COLO668 (cell line): ENCODE results near the gene PITRM1.
"Not testable (repeated sequence)": the region's sequence is repeated elsewhere in the genome, so short reads cannot be mapped to it uniquely, and the experiment has no call there.

Experiments
- DNase-seq: peaks from one replicate; lab custom pipeline; 2025; ENCODE audit not compliant: unreplicated experiment; lab: John Stamatoyannopoulos, UW

Gene PITRM1, protein sequence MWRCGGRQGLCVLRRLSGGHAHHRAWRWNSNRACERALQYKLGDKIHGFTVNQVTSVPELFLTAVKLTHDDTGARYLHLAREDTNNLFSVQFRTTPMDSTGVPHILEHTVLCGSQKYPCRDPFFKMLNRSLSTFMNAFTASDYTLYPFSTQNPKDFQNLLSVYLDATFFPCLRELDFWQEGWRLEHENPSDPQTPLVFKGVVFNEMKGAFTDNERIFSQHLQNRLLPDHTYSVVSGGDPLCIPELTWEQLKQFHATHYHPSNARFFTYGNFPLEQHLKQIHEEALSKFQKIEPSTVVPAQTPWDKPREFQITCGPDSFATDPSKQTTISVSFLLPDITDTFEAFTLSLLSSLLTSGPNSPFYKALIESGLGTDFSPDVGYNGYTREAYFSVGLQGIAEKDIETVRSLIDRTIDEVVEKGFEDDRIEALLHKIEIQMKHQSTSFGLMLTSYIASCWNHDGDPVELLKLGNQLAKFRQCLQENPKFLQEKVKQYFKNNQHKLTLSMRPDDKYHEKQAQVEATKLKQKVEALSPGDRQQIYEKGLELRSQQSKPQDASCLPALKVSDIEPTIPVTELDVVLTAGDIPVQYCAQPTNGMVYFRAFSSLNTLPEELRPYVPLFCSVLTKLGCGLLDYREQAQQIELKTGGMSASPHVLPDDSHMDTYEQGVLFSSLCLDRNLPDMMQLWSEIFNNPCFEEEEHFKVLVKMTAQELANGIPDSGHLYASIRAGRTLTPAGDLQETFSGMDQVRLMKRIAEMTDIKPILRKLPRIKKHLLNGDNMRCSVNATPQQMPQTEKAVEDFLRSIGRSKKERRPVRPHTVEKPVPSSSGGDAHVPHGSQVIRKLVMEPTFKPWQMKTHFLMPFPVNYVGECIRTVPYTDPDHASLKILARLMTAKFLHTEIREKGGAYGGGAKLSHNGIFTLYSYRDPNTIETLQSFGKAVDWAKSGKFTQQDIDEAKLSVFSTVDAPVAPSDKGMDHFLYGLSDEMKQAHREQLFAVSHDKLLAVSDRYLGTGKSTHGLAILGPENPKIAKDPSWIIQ

DNA sequence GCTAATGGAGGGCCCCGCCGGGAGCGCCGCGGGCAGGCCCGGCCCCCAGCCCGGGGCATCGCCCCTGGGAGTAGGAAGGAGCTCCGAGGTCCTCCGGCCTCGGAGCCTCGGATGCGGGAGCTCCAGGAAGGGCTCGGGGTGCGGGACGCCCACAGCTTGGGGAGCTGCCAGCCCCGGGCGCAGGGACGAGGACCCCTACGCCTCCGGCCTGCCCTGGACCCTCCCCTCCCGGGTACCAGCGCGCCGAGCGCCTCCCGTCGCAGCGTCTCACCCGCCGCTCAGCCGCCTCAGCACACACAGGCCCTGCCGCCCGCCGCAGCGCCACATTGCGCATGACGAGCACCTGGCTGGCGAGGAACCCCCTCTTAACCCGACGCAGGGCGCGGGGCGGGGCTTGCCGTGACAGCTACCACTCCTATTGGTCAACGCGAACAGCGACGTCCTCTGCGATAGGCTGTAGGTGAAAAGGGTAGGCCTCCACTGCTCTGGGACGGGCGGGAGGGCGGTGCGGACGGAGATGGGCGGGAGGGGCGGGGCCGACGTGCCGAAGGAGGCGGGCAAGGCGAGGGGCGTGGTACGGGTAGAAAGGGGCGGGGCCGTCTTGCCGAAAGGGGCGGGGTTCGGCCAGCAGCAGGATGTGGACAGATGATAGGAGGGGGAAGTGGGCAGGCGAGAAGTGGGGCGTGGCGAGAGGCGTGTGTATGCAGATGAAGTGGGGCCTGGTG lies at the start of gene PITRM1:
PITRM1 (minus strand) TSS at position 337 of the 725 bp plus-strand sequence; CDS start at position 327, 10 bp downstream.
- peak; percentile 96 for DNase-seq

GRCh38 chr10:3222068-3222467 lies 49.5 kb upstream of the PITRM1 start:
- DNase-seq = no peak

- not testable (repeated sequence) for DNase-seq
Measured at GRCh38 chr10:3221601-3222000, 49.0 kb upstream of the PITRM1 start.

GRCh38 chr10:3220853-3221252 lies 48.3 kb upstream of the PITRM1 start:
- no peak for DNase-seq

GRCh38 chr10:3219021-3219628 lies 46.5 kb upstream of the PITRM1 start:
- DNase-seq = not testable (repeated sequence)

GRCh38 chr10:3217853-3218252 lies 45.3 kb upstream of the PITRM1 start:
- no peak for DNase-seq

DNA sequence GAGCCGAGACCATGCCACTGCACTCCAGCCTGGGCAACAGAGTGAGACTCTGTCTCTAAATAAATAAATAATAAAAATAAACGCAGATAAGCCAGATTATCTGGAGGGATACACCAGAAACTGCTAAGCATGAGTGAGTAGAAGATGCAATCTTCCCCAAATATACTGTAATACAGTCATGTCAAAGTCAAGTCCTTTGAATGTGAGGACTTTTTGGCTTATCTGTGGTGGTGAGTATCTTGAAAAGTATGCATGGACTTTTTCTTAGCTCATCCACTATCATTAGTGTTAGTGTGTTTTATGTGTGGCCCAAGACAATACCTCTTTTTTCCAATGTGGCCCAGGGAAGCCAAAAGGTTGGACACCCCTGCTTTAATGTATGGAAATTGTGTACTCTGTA lies 44.7 kb upstream of the PITRM1 start:
- no peak for DNase-seq

DNA sequence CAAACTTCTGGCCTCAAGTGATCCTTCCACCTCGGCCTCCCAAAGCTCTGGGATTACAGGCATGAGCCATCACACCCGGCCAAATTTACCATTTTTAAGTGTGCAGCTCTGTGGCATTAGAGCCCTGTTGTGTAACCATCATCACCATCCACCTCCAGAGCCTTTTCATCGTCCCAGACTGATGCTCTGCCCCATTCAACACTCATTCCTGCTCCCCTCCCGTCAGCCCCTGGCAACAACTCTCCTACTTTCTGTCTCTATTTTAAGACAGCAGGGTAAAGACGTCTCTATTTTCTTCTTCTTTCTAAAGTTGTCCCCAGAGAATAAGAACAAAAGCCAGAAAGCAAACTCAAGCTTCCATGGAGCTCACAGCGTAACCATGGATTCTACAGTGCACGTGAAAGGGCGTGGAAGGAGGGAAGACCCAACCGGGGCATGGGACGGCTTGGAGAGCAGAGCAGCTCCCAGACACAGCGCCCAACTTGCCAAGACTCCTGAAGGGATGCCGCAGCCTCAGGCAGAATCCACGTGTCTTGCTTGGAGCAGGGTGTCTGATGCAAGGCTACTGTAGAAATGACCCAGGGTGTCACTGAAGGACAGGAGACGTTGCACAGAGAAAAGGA lies 42.7 kb upstream of the PITRM1 start:
- no peak for DNase-seq

DNA sequence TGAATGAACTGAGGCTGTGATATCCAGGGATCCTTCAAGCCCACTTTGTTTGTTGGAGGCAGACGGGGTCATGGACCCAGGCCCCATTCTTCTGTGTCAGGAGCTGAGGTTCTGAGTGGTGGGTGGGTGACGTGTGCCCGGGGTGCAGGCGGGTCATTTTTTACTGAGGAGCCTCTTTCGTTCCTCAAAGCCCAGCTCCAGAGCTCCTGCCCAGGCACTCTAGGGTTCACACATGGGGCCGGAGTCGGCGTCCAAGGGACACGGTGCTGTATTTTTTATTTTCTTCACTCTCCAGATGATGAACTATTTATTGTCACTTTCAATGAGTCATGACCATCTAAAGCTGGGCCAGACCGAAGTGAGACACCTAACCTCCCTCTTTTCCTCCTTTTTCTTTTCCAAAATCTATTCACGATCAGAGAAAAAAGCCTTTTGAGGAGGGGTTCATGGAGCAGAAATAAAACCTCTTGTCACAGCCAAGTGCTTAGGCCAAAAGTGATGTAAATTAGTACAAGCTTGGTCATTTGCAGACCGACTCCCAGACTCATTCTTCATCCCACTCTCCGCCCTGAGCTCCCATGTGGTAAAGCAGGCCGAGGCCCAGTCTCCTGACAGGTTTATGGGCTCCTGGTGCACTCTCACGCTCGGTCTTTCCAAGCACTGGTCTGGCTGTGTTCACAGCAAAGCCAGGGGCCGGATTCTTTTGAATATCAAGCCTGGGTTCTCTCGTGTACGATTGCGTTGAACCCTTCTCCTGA lies 41.4 kb upstream of the PITRM1 start:
- DNase-seq = no peak

GRCh38 chr10:3213208-3213607 lies 40.6 kb upstream of the PITRM1 start:
- DNase-seq = no peak

DNA sequence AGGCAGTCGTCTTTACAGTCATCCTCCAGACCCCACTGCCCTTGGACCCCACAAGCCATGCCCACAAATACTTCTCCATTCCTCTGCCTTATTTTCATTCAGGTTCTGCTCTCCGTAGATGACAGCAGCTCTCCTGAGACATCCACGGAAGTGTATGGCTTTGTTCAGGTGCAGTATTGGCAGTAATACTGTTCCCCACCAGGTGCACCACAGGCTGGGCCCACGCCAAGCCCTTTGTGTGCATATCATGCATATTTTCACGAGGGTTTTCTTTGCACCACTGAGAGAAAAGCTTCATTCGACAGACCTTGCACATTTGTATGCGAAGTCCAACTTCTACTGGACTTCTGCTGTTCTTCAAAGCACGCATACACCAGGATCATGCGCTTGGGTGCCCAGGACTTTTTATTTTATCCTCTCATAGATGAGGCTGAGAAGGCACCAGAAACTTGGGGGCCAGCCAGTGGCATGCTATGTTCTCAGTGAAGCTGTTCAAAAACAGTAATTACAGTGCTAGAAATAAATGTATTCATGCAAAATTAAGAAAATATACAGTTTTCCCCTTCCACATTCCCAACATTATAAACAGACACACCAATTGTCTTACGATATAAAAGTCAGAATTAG lies 37.8 kb upstream of the PITRM1 start:
- no peak for DNase-seq

DNA sequence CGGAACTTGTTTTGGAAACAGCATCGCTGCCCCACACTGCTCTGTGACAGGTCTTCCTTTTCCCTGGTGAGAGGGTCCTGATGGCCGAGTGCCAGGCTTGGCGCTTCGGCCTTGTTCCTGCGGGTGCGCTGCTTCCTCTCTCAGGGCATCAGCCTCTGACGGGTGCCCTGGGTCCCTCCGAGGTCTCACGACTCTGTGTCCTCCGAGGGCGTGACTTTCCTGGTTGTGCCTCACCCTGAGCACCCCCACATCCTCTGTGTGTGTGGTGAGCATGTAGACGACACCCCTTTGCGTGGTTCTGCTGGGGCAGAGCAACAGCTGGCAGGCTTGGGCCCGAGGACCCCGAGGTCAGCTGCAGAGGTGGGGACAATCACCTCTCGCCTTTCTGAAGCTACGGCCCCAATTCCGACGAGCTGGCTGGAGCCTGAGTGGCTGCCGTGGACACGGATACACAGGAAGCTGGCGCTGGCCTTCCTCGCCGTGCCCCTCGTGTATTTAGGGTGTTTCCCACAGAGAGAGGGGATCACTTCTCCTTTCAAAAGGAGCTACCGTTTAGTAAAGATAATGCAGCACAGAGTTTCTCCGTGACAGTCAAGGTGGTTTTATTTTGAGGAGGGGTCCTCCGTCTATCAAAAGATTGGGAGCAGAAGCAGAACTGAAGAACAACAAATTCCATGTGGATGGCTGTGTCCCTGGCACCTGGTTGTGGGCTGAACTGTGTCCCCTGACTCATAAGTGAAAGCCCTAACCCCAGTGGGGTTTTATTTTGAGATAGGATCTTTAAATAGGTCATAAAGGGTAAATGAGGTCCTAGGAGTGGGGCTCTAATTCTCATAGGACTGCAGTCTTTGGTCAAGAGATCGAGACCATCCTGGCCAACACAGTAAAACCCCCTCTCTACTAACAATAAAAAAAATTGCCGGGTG lies 36.2 kb upstream of the PITRM1 start:
- DNase-seq = no peak

DNA sequence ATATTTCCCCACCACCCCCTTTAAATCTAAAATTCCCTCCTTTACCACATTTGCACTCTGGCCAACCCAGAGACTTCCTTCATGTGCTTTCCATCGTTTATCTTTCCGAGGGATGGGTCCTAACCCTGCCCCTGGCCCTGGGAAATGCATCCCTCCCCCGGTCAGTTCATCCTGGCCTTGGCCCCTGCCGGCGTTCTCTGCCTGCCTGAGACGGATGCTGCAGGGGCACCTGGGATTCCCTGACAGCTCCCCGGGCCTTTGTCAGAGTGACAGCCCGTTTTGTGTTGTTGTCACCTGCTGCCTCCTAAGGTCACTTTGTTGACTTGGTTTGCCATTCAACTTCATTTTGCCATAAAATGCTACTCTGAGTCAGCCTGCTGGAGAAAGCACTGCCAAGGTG lies 34.8 kb upstream of the PITRM1 start:
- no peak for DNase-seq

DNA sequence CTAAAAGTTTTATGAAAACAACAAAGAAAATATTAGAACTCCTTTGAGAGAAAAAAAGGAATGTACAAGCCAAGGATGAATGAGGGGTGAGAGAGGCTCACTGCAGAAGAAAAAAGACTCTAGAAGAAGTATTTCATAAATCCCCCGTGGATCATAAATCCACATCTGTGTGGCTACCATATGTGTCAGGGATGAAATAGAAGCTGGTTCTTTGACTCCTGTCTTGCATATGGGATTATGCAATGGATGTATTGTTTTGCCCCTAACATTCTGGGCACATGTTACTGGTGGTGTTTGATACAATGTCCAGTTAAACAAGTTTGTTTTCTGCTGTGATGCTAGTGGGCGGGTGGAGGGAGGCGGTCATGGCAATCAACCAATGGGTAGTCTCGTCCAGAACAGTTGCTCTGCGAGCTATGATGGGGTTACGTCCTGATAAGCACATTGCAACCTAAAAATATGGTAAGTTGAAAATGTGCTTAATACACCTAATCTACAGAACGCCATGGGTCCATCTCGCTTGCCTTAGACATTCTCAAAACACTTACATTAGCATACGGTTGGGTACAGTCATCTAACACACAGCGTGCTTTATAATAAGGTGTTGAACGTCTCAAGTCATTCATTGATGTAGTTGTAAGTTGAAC lies 34.1 kb upstream of the PITRM1 start:
- no peak for DNase-seq

- no peak for DNase-seq
Measured at GRCh38 chr10:3203972-3204371, 31.4 kb upstream of the PITRM1 start.

GRCh38 chr10:3203016-3203811 lies 30.6 kb upstream of the PITRM1 start:
- no peak for DNase-seq

DNA sequence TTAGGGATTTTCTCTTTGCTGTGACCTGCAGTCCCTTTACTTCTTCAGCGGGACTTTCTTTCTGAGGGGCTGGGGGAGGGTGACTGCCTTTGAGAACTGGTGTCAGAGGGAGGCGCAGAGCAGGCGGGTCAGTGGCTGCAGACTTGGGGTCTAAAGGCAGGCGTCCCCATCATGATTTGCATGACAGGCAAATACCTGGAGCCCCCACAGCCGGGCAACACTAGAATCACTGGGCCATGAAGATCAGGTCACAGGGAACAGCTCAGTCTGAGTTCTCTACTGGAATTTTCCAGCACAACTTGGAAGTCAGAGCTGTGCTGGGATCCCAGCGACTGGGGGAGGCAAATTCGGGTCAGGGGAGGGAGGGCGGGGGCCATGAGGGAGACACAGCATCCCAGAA lies 29.2 kb upstream of the PITRM1 start:
- no peak for DNase-seq
